Ovary (tissue), 3 donors: Measurements from ENCODE around the gene ACSM3.

Experiments used
- CTCF ChIP-seq, 3 donors: fragments of 450-650 bp in 2 of 3; fragments of 200-600 bp in 1 of 3; IDR thresholded peaks; one replicate each; pipeline versions ENCODE4 v1.5.1 to v1.8.0; 2016 to 2022; ENCODE audit warnings: antibody characterized with exemption in 3 of 3, mild to moderate bottlenecking in 1 of 3
- EP300 ChIP-seq: sonication (generic); formaldehyde crosslinking; IDR thresholded peaks from one replicate; pipeline ENCODE4 v1.6.1; 2017; ENCODE audit warnings: antibody characterized with exemption
- donor health status: DM: no; HTN: no; CAD: no.

GRCh38 chr16:20760346-20760745, 3.5 kb upstream of the ACSM3 start:
- TF ChIP-seq EP300 (no peak), CTCF (IDR thresholded peaks at IDR 0.05) (no peak)
